HEK293T (cell line): Measurements from ENCODE around the gene EPS8.

ENCODE experiments used
- CTCF ChIA-PET: fragments of 350-600 bp; formaldehyde crosslinking; extraction: SDS; loops from one replicate; lab custom pipeline; 2021; ENCODE audit warnings: antibody characterized with exemption, inconsistent platforms; lab: Yijun Ruan, JAX
- POLR2A ChIA-PET: fragments of 350-600 bp; formaldehyde crosslinking; extraction: SDS; loops from one replicate; lab custom pipeline; 2020; ENCODE audit warnings: antibody characterized with exemption, inconsistent platforms; lab: Yijun Ruan, JAX
- DNase-seq: peaks from one replicate; pipeline ENCODE4 v3.0.0; 2012; ENCODE audit warnings: mixed read lengths; ENCODE audit errors: extremely low spot score
- ARNT ChIP-seq: fragments of 450-650 bp; IDR thresholded peaks from 2 replicates; pipeline ENCODE4 v1.6.1; 2017; ENCODE audit warnings: mild to moderate bottlenecking
- BHLHE40 ChIP-seq: fragments of 450-650 bp; IDR thresholded peaks from 2 replicates; pipeline ENCODE4 v1.6.1; 2016; ENCODE audit warnings: mild to moderate bottlenecking, moderate library complexity, borderline replicate concordance
- CTBP1 ChIP-seq: fragments of 450-650 bp; IDR thresholded peaks from 2 replicates; pipeline ENCODE4 v1.6.1; 2016; ENCODE audit warnings: borderline replicate concordance
- ELF4 ChIP-seq: fragments of 450-650 bp; IDR thresholded peaks from 2 replicates; pipeline ENCODE4 v1.6.1; 2017; ENCODE audit warnings: antibody characterized with exemption
- FOXA1 ChIP-seq: fragments of 450-650 bp; IDR thresholded peaks from 2 replicates; pipeline ENCODE4 v1.6.1; 2016; ENCODE audit warnings: mild to moderate bottlenecking
- FOXK2 ChIP-seq: fragments of 450-650 bp; IDR thresholded peaks from 2 replicates; pipeline ENCODE4 v1.6.1; 2016; ENCODE audit warnings: mild to moderate bottlenecking
- FOXM1 ChIP-seq: fragments of 450-650 bp; IDR thresholded peaks from 2 replicates; pipeline ENCODE4 v1.6.1; 2017; ENCODE audit warnings: mild to moderate bottlenecking, borderline replicate concordance
- HDGF ChIP-seq: fragments of 450-650 bp; IDR thresholded peaks from 2 replicates; pipeline ENCODE4 v1.6.1; 2017; ENCODE audit warnings: antibody characterized with exemption, borderline replicate concordance
- L3MBTL2 ChIP-seq: fragments of 450-650 bp; conservative IDR thresholded peaks from 2 replicates; pipeline ENCODE4 v1.6.1; 2016; ENCODE audit warnings: mild to moderate bottlenecking
- LEF1 ChIP-seq: fragments of 450-650 bp; IDR thresholded peaks from 2 replicates; pipeline ENCODE4 v1.6.1; 2017; ENCODE audit warnings: mild to moderate bottlenecking, borderline replicate concordance
- NFRKB ChIP-seq: fragments of 450-650 bp; IDR thresholded peaks from 2 replicates; pipeline ENCODE4 v1.6.1; 2016; ENCODE audit warnings: mild to moderate bottlenecking, moderate library complexity
- PKNOX1 ChIP-seq: fragments of 450-650 bp; IDR thresholded peaks from 2 replicates; pipeline ENCODE4 v1.6.1; 2016
- SP1 ChIP-seq: fragments of 450-650 bp; IDR thresholded peaks from 2 replicates; pipeline ENCODE4 v1.6.1; 2017
- SUZ12 ChIP-seq: fragments of 450-650 bp; IDR thresholded peaks from 2 replicates; pipeline ENCODE4 v1.6.1; 2016; ENCODE audit warnings: mild to moderate bottlenecking
- TARDBP ChIP-seq: fragments of 450-650 bp; IDR thresholded peaks from 2 replicates; pipeline ENCODE4 v1.6.1; 2016
- ZNF384 ChIP-seq: fragments of 450-650 bp; IDR thresholded peaks from 2 replicates; pipeline ENCODE4 v1.6.1; 2016

The EPS8 gene

GRCh38 chr12:15590180-15590826 lies 198.9 kb downstream of the EPS8 start:
- POLR2A ChIA-PET, result no interaction called here
- peak; percentile 76 for DNase-seq
- TF ChIP-seq L3MBTL2 (peak; percentile 43; the same call in 1 of the 2 replicates), ELF4 (no peak)
- CTCF ChIA-PET, result interaction anchor here (0.6 to 2.2 kb wide), 7 partner anchors 28 to 328 kb away, joined by 3 to 16 read pairs (median 4); no protein-coding TSS in a partner anchor

- TF ChIP-seq CTBP1 (no peak), FOXA1 (no peak), FOXK2 (no peak), SUZ12 (no peak), SP1 (no peak), BHLHE40 (no peak)
- POLR2A ChIA-PET, result no interaction called here
- DNase-seq, result no peak
- CTCF ChIA-PET, result interaction anchor here (1.0 to 2.2 kb wide), 5 partner anchors 55 to 269 kb away, joined by 3 to 16 read pairs (median 4); no protein-coding TSS in a partner anchor
Observed at GRCh38 chr12:15589328-15590032, 199.7 kb downstream of the EPS8 start.

GRCh38 chr12:15584366-15585041 lies 204.7 kb downstream of the EPS8 start:
- peak; percentile 23 for DNase-seq
- ChIA-PET POLR2A (interaction anchor here (1.0 kb wide), 1 partner anchor 49 kb away, joined by 4 read pairs; no protein-coding TSS in a partner anchor), CTCF (interaction anchor here (0.6 to 3.2 kb wide), 28 partner anchors 10 to 363 kb away, joined by 3 to 44 read pairs (median 4); partner anchors contain the start of gene RERG)
- TF ChIP-seq FOXK2, result no peak
- TF ChIP-seq ZNF384, result no peak
- no peak for TF ChIP-seq TARDBP
- TF ChIP-seq CTBP1, result no peak
- no peak for TF ChIP-seq ARNT
- no peak for TF ChIP-seq HDGF
- TF ChIP-seq ELF4, result no peak
- no peak for TF ChIP-seq SUZ12
- no peak for TF ChIP-seq LEF1
- TF ChIP-seq L3MBTL2, result no peak
- no peak for TF ChIP-seq PKNOX1
- no peak for TF ChIP-seq SP1
- TF ChIP-seq FOXA1, result no peak
- TF ChIP-seq NFRKB, result no peak
- no peak for TF ChIP-seq FOXM1

GRCh38 chr12:15583804-15584203 lies 205.4 kb downstream of the EPS8 start:
- no peak for TF ChIP-seq LEF1
- TF ChIP-seq SUZ12, result no peak
- TF ChIP-seq BHLHE40, result no peak
- TF ChIP-seq ELF4, result no peak
- TF ChIP-seq L3MBTL2, result no peak
- TF ChIP-seq ZNF384, result no peak
- no peak for TF ChIP-seq TARDBP
- no peak for TF ChIP-seq FOXM1
- no peak for TF ChIP-seq PKNOX1
- CTCF ChIA-PET, result interaction anchor here (0.6 to 3.2 kb wide), 9 partner anchors 13 to 662 kb away, joined by 3 to 44 read pairs (median 6); no protein-coding TSS in a partner anchor
- no peak for DNase-seq
- POLR2A ChIA-PET, result no interaction called here

GRCh38 chr12:15581006-15581405 lies 208.2 kb downstream of the EPS8 start:
- TF ChIP-seq FOXA1 (no peak), ZNF384 (0 out of 2 replicates have a peak, but pooled peaks have one; percentile 6), FOXM1 (no peak), CTBP1 (no peak)
- ChIA-PET POLR2A (no interaction called here), CTCF (no interaction called here)

GRCh38 chr12:15580431-15580830 lies 208.8 kb downstream of the EPS8 start:
- no peak for DNase-seq
- TF ChIP-seq BHLHE40 (no peak), SUZ12 (no peak), FOXA1 (no peak), TARDBP (no peak), NFRKB (no peak), L3MBTL2 (no peak), ELF4 (no peak), ARNT (no peak), CTBP1 (no peak), PKNOX1 (no peak), ZNF384 (no peak), HDGF (no peak), LEF1 (no peak)
- POLR2A ChIA-PET, result no interaction called here
- CTCF ChIA-PET, result no interaction called here

More at GRCh38 chr12:15581006-15581405, 208.2 kb downstream of the EPS8 start:
- no peak for DNase-seq
